ENCODE measurements around the gene NELFCD.

GRCh38 chr20:59025511-59025910, 44.5 kb downstream of the NELFCD start:
- TF ChIP-seq CTCF (IDR thresholded peaks at IDR 0.05) (no peak), POLR2AphosphoS5 (IDR thresholded peaks at IDR 0.05; ENCODE audit: insufficient read depth in 1 of 2, low read depth in 1 of 2) (no peak), POLR2A (IDR thresholded peaks at IDR 0.05) (no peak)
